Purkinje cell (primary cell): ENCODE data around the gene MCTP2. TPM values are rescaled to one million over a fixed set of nuclear protein-coding genes. Genes with fewer than 3 reads are reported as not detected.

Source experiments
- polyA plus RNA-seq: library from polyadenylated mRNA; unstranded; fragments of >200 nt; fragmentation: Nextera tagmentation; gene quantifications from 2 replicates; pipeline ENCODE4 v1.2.1, GENCODE V29; 2014

Gene MCTP2, protein sequence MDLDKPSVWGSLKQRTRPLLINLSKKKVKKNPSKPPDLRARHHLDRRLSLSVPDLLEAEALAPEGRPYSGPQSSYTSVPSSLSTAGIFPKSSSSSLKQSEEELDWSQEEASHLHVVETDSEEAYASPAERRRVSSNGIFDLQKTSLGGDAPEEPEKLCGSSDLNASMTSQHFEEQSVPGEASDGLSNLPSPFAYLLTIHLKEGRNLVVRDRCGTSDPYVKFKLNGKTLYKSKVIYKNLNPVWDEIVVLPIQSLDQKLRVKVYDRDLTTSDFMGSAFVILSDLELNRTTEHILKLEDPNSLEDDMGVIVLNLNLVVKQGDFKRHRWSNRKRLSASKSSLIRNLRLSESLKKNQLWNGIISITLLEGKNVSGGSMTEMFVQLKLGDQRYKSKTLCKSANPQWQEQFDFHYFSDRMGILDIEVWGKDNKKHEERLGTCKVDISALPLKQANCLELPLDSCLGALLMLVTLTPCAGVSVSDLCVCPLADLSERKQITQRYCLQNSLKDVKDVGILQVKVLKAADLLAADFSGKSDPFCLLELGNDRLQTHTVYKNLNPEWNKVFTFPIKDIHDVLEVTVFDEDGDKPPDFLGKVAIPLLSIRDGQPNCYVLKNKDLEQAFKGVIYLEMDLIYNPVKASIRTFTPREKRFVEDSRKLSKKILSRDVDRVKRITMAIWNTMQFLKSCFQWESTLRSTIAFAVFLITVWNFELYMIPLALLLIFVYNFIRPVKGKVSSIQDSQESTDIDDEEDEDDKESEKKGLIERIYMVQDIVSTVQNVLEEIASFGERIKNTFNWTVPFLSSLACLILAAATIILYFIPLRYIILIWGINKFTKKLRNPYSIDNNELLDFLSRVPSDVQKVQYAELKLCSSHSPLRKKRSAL
- polyA plus RNA-seq, result 0.07 and 0.51 TPM in 2 replicates

DNA sequence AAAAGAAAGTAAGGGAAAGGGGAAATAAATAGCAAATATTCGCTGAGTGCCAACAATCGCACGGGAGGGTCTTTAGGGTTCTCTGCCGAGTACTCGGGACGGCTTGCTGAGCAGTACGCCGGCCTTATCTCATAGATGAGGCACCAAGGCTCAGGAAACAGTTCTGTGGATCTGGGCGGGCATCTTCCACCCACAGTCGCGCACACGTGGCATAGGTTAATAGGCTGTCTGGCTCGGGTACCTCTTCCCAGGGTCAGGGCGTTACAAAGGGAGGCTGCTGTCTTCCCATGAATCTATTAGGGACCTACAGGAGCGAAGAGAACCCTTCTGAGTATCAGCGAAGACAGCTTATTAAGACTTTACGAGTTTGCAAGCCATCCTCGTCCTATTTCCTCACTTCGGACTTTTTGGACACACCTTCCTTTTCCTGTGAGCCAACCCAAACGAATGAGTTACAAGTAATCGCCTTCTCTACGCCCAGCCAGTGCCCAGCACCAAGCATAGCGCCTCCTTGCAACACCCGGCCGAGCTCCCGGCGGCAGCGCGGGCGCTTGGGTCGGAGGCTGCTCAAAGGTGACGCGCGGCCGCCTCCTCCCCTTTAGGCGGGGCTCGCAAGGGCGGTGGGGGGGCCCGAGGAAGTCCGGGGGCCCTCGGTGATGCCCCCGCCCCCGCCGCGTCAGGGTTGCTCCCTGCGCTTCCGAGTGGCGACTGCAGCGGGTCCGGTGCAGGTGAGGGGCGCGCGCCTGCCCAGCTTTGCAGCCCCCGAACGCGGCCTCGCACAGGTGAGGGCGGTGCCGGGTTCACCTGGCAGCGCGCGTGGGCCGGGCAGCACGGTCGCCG is at the start of gene MCTP2:
MCTP2 (plus strand) TSS at position 679 of the 840 bp plus-strand sequence. CDS start 66,705 bp downstream, outside the sequence.

